Endometrial microvascular endothelial cells (primary cell): ENCODE measurements around the gene SHROOM3. TPM values are rescaled to one million over a fixed set of nuclear protein-coding genes. Genes with fewer than 3 reads are reported as not detected.

Source experiments
- in situ Hi-C: cut with HindIII; loops from 2 replicates; pipeline ENCODE4 v1.10.0; 2017; ENCODE audit warnings: low sequenced_read_pairs, low pct_unique_long_range_greater_than_20kb; ENCODE audit errors: inconsistent ontology term
- total RNA-seq: library from RNA; depleted of rRNA; stranded (reverse); fragments of >200 nt; gene quantifications from one replicate; pipeline ENCODE4 v1.2.3, GENCODE V29; 2015; ENCODE audit errors: inconsistent ontology term

The SHROOM3 gene
- total RNA-seq, 1 donor from 2014 or later = 3.7 TPM

GRCh38 chr4:76801621-76802235 is 366.7 kb downstream of the SHROOM3 start:
- in situ Hi-C loops = no loop called here

- in situ Hi-C loops = no loop called here
Measured at GRCh38 chr4:76802236-76803021, 367.4 kb downstream of the SHROOM3 start.

GRCh38 chr4:76803522-76803921 is 368.5 kb downstream of the SHROOM3 start:
- in situ Hi-C loops = no loop called here

- in situ Hi-C loops = no loop called here
Measured at GRCh38 chr4:76804096-76804495, 369.1 kb downstream of the SHROOM3 start.

- in situ Hi-C loops = no loop called here
Measured at GRCh38 chr4:76806346-76806745, 371.3 kb downstream of the SHROOM3 start.

GRCh38 chr4:76806757-76807156 is 371.7 kb downstream of the SHROOM3 start:
- in situ Hi-C loops = no loop called here

- in situ Hi-C loops = no loop called here
Measured at GRCh38 chr4:76809594-76810305, 374.7 kb downstream of the SHROOM3 start.

GRCh38 chr4:76811604-76812412 is 376.8 kb downstream of the SHROOM3 start:
- in situ Hi-C loops = no loop called here

GRCh38 chr4:76813070-76813469 is 378.0 kb downstream of the SHROOM3 start:
- in situ Hi-C loops = no loop called here

- in situ Hi-C loops = no loop called here
Measured at GRCh38 chr4:76821641-76822040, 386.6 kb downstream of the SHROOM3 start.

GRCh38 chr4:76822303-76822702 is 387.3 kb downstream of the SHROOM3 start:
- in situ Hi-C loops = no loop called here

GRCh38 chr4:76823495-76823894 is 388.5 kb downstream of the SHROOM3 start:
- in situ Hi-C loops = no loop called here

- in situ Hi-C loops = no loop called here
Measured at GRCh38 chr4:76830612-76830963, 395.6 kb downstream of the SHROOM3 start.

GRCh38 chr4:76830964-76831703 is 396.1 kb downstream of the SHROOM3 start:
- in situ Hi-C loops = no loop called here

- in situ Hi-C loops = no loop called here
Measured at GRCh38 chr4:76831711-76832373, 396.8 kb downstream of the SHROOM3 start.
